HepG2 (cell line): ENCODE measurements around the gene CARS1.

Experiments
- ARNTL ChIP-seq: sonication (generic); formaldehyde crosslinking; IDR thresholded peaks from 2 replicates; pipeline ENCODE4 v1.4.0; 2020; ENCODE audit warnings: mild to moderate bottlenecking, missing genetic modification reagents
- ATF7 ChIP-seq, 2 experiments: fragments of 450-650 bp in 1 of 2; sonication (generic) in 1 of 2; formaldehyde crosslinking in 1 of 2; IDR thresholded peaks; 2 replicates each; pipeline versions ENCODE4 v1.4.0 to v1.6.1; 2016 to 2020; ENCODE audit warnings: antibody characterized with exemption in 1 of 2, mild to moderate bottlenecking in 1 of 2, missing genetic modification reagents in 1 of 2
- EED ChIP-seq: sonication (generic); formaldehyde crosslinking; IDR thresholded peaks from 2 replicates; pipeline ENCODE4 v1.5.0; 2020; ENCODE audit warnings: mild to moderate bottlenecking, missing genetic modification reagents
- PITX1 ChIP-seq: sonication (generic); formaldehyde crosslinking; IDR thresholded peaks from 2 replicates; pipeline ENCODE4 v1.5.1; 2020; ENCODE audit warnings: mild to moderate bottlenecking, missing genetic modification reagents
- SP2 ChIP-seq: sonication (generic); formaldehyde crosslinking; IDR thresholded peaks from 2 replicates; pipeline ENCODE4 v1.5.1; 2020; ENCODE audit warnings: mild to moderate bottlenecking, missing genetic modification reagents
- ZBTB3 ChIP-seq: sonication (generic); formaldehyde crosslinking; IDR thresholded peaks from 2 replicates; pipeline ENCODE4 v1.4.0; 2020; ENCODE audit warnings: low read depth, mild to moderate bottlenecking, moderate library complexity, missing genetic modification reagents, borderline replicate concordance
- ZNF180 ChIP-seq: sonication (generic); formaldehyde crosslinking; IDR thresholded peaks from 2 replicates; pipeline ENCODE4 v1.4.0; 2020; ENCODE audit warnings: low read depth, missing genetic modification reagents, borderline replicate concordance
- ZNF496 ChIP-seq: sonication (generic); formaldehyde crosslinking; IDR thresholded peaks from 2 replicates; pipeline ENCODE4 v1.8.1; 2023; ENCODE audit warnings: mild to moderate bottlenecking, moderate library complexity, missing genetic modification reagents; ENCODE audit not compliant: insufficient replicate concordance
- TF ChIP-seq, protein P1 (sequence below): sonication (generic); formaldehyde crosslinking; conservative IDR thresholded peaks from 2 replicates; pipeline ENCODE4 v1.4.0; 2020; ENCODE audit warnings: missing genetic modification reagents
- TF ChIP-seq, protein P2 (sequence below): IDR thresholded peaks from 2 replicates; pipeline ENCODE4 v1.6.1; 2016
- TF ChIP-seq, protein P3 (sequence below): sonication (generic); formaldehyde crosslinking; IDR thresholded peaks from 2 replicates; pipeline ENCODE4 v1.5.0; 2020; ENCODE audit warnings: mild to moderate bottlenecking, missing genetic modification reagents, moderate library complexity
- TF ChIP-seq, protein P4 (sequence below): sonication (generic); formaldehyde crosslinking; IDR thresholded peaks from 2 replicates; pipeline ENCODE4 v1.4.0; 2020; ENCODE audit warnings: mild to moderate bottlenecking, missing genetic modification reagents
- TF ChIP-seq, protein P5 (sequence below): sonication (generic); formaldehyde crosslinking; IDR thresholded peaks from 2 replicates; pipeline ENCODE4 v1.4.0; 2020; ENCODE audit warnings: missing genetic modification reagents

DNA sequence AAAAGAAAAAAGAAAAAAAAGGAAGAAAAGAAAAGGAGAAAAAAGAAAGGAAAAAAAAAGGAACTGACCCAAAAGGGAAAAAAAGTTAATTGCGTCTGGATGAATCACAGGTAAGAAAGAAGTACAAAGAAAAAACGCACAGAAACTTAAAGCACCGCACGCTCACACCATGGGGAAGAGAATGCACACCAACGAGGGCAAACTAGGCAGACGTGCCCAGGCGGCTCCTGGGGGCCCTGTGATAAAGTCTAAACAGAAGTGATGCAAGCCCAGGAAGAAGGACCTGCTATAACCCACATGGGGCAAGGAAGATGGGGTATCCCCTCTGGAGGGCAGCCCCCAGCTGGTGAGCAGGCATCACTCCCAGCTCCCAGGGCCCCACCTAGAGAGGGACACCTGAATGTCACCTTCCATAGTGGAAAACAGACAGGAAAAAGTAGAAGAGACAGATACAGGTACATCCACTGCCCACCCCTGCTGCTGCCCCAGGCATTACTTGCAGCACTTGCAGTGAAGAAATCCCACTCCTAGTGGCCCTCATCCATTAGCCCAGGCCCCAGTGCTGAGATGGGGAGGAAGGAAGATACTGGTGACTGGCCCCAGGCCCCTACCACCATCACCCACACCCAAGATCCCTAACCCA lies 94.0 kb downstream of the CARS1 start:
- TF ChIP-seq ATF7 (IDR thresholded peaks at IDR 0.05): no peak
- no peak for TF ChIP-seq ATF7 (CRISPR knock-in tag; IDR thresholded peaks at IDR 0.05)
- no peak for TF ChIP-seq ARNTL (CRISPR knock-in tag)
- TF ChIP-seq SP2 (CRISPR knock-in tag): no peak
- no peak for TF ChIP-seq EED
- no peak for TF ChIP-seq ZNF496 (CRISPR knock-in tag)
- TF ChIP-seq ZNF180 (CRISPR knock-in tag): no peak
- TF ChIP-seq, protein P1, sequence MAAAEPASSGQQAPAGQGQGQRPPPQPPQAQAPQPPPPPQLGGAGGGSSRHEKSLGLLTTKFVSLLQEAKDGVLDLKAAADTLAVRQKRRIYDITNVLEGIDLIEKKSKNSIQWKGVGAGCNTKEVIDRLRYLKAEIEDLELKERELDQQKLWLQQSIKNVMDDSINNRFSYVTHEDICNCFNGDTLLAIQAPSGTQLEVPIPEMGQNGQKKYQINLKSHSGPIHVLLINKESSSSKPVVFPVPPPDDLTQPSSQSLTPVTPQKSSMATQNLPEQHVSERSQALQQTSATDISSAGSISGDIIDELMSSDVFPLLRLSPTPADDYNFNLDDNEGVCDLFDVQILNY: no peak
- no peak for TF ChIP-seq PITX1 (CRISPR knock-in tag)
- no peak for TF ChIP-seq ZBTB3 (CRISPR knock-in tag)
- TF ChIP-seq, protein P2, sequence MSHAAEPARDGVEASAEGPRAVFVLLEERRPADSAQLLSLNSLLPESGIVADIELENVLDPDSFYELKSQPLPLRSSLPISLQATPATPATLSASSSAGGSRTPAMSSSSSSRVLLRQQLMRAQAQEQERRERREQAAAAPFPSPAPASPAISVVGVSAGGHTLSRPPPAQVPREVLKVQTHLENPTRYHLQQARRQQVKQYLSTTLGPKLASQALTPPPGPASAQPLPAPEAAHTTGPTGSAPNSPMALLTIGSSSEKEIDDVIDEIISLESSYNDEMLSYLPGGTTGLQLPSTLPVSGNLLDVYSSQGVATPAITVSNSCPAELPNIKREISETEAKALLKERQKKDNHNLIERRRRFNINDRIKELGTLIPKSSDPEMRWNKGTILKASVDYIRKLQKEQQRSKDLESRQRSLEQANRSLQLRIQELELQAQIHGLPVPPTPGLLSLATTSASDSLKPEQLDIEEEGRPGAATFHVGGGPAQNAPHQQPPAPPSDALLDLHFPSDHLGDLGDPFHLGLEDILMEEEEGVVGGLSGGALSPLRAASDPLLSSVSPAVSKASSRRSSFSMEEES: no peak
- TF ChIP-seq, protein P3, sequence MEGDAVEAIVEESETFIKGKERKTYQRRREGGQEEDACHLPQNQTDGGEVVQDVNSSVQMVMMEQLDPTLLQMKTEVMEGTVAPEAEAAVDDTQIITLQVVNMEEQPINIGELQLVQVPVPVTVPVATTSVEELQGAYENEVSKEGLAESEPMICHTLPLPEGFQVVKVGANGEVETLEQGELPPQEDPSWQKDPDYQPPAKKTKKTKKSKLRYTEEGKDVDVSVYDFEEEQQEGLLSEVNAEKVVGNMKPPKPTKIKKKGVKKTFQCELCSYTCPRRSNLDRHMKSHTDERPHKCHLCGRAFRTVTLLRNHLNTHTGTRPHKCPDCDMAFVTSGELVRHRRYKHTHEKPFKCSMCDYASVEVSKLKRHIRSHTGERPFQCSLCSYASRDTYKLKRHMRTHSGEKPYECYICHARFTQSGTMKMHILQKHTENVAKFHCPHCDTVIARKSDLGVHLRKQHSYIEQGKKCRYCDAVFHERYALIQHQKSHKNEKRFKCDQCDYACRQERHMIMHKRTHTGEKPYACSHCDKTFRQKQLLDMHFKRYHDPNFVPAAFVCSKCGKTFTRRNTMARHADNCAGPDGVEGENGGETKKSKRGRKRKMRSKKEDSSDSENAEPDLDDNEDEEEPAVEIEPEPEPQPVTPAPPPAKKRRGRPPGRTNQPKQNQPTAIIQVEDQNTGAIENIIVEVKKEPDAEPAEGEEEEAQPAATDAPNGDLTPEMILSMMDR: no peak
- TF ChIP-seq, protein P4, sequence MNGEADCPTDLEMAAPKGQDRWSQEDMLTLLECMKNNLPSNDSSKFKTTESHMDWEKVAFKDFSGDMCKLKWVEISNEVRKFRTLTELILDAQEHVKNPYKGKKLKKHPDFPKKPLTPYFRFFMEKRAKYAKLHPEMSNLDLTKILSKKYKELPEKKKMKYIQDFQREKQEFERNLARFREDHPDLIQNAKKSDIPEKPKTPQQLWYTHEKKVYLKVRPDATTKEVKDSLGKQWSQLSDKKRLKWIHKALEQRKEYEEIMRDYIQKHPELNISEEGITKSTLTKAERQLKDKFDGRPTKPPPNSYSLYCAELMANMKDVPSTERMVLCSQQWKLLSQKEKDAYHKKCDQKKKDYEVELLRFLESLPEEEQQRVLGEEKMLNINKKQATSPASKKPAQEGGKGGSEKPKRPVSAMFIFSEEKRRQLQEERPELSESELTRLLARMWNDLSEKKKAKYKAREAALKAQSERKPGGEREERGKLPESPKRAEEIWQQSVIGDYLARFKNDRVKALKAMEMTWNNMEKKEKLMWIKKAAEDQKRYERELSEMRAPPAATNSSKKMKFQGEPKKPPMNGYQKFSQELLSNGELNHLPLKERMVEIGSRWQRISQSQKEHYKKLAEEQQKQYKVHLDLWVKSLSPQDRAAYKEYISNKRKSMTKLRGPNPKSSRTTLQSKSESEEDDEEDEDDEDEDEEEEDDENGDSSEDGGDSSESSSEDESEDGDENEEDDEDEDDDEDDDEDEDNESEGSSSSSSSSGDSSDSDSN: no peak
- TF ChIP-seq, protein P5, sequence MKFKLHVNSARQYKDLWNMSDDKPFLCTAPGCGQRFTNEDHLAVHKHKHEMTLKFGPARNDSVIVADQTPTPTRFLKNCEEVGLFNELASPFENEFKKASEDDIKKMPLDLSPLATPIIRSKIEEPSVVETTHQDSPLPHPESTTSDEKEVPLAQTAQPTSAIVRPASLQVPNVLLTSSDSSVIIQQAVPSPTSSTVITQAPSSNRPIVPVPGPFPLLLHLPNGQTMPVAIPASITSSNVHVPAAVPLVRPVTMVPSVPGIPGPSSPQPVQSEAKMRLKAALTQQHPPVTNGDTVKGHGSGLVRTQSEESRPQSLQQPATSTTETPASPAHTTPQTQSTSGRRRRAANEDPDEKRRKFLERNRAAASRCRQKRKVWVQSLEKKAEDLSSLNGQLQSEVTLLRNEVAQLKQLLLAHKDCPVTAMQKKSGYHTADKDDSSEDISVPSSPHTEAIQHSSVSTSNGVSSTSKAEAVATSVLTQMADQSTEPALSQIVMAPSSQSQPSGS (CRISPR knock-in tag): no peak
